Measurements from ENCODE around the gene WDR64.
"Not testable (repeated sequence)": the region's sequence is repeated elsewhere in the genome, so short reads cannot be mapped to it uniquely, and the experiment has no call there.

WDR64 gene

DNA sequence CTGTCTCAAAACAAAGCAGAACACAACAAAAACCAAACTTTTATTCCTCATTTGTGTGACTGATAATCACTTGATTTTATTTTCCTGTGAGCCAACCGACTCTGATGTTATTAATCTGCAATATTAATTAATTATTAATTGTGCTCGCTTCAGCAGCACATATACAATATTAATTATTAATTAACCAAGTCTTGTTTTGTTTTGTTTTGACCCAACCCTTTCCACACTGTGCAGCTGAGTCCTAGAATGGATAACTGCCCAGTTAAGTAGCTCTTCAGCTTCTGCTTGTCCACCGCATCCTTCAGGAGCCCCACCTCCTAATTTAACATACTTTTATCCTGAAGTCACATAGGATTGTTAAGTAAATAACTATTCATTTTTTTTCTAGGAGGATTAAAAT lies 148.6 kb downstream of the WDR64 start:
- no peak overlapping the region for H3K9ac ChIP-seq (ENCODE audit: low read depth, low read length, poor library complexity)
- no peak overlapping the region for H2AFZ ChIP-seq (ENCODE audit: low read length)
- H3K9me3 ChIP-seq (replicated peaks in 1 of 2; ENCODE audit: control insufficient read depth in 2 of 2, insufficient read depth in 1 of 2, low read depth in 1 of 2, low read length in 2 of 2) = no peaks in the 10 kb centered on the region
- H3K4me1 ChIP-seq (ENCODE audit: control insufficient read depth in 2 of 2, insufficient read depth in 1 of 2, low read depth in 1 of 2, low read length in 2 of 2) = peaks cover 0 to 2% of the 10 kb centered on the region in 2 donors
- H2AK5ac ChIP-seq (ENCODE audit: low read depth, low read length) = no peak overlapping the region
- no peaks in the 10 kb centered on the region for H3K36me3 ChIP-seq (replicated peaks in 1 of 2; ENCODE audit: control insufficient read depth in 2 of 2, insufficient read depth in 2 of 2, low read length in 2 of 2)
- no peak overlapping the region for H3K14ac ChIP-seq (ENCODE audit: low read length)
- no peak overlapping the region for H4K8ac ChIP-seq (ENCODE audit: low read depth, low read length)
- no peak for DNase-seq (ENCODE audit: low spot score)
- no peaks in the 10 kb centered on the region for H3K27me3 ChIP-seq (ENCODE audit: control insufficient read depth in 3 of 3, insufficient read depth in 3 of 3, low read depth in 1 of 3, low read length in 3 of 3)
- no peak overlapping the region for H3K4ac ChIP-seq (ENCODE audit: low read length)
- no peak overlapping the region for H3K4me2 ChIP-seq (ENCODE audit: insufficient read depth, low read length, poor library complexity, severe bottlenecking)
- no peak overlapping the region for H3K23ac ChIP-seq (ENCODE audit: low read depth, low read length, poor library complexity)
- no peak overlapping the region for H4K91ac ChIP-seq (ENCODE audit: low read depth, low read length, poor library complexity)
- no CpG with 5 or more reads among the region's 3 CpGs for WGBS, 2 donors (ENCODE audit: extremely low coverage in 2 of 2, insufficient read length in 2 of 2, insufficient replicate concordance in 1 of 2)
- no peak overlapping the region for H3K18ac ChIP-seq (ENCODE audit: low read length)
- H2BK5ac ChIP-seq (ENCODE audit: low read length) = no peak overlapping the region
- H3K27ac ChIP-seq (replicated peaks; ENCODE audit: low read length) = no peak overlapping the region
- no peak overlapping the region for H3K4me3 ChIP-seq (ENCODE audit: low read length in 2 of 2)
- H2BK12ac ChIP-seq (ENCODE audit: low read length) = no peak overlapping the region
- no peaks in the 10 kb centered on the region for H3K79me1 ChIP-seq (ENCODE audit: low read depth, low read length)
- no peak overlapping the region for H2BK15ac ChIP-seq (ENCODE audit: low read length)
- H2BK120ac ChIP-seq (ENCODE audit: low read depth, low read length) = no peak overlapping the region

DNA sequence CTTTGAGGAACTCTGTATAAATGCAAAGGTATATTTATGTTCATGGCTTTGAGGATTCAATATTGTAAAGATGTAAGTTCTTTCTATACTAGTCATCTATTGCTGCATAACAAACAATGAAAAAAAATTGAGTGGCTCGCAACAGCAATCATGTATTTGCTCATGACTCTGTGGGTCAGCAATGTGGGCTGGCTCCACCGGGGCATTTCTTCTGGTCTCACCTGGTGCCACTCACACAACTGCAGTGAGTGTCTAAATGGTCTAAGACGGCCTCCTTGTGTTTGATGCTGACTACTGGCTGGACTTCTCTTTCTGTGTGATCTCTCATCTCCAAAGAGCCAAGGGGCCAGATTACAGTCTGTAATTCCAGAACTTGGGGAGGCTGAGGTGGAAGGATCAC lies 150.8 kb downstream of the WDR64 start:
- Histone ChIP-seq H3K36me3 (replicated peaks in 1 of 2; ENCODE audit: control insufficient read depth in 2 of 2, insufficient read depth in 2 of 2, low read length in 2 of 2) (no peaks in the 10 kb centered on the region), H2AK5ac (ENCODE audit: low read depth, low read length) (no peak overlapping the region), H3K9me3 (replicated peaks in 1 of 2; ENCODE audit: control insufficient read depth in 2 of 2, insufficient read depth in 1 of 2, low read depth in 1 of 2, low read length in 2 of 2) (no peaks in the 10 kb centered on the region), H3K27ac (replicated peaks; ENCODE audit: low read length) (no peak overlapping the region), H2BK5ac (ENCODE audit: low read length) (no peak overlapping the region), H3K23ac (ENCODE audit: low read depth, low read length, poor library complexity) (no peak overlapping the region), H4K91ac (ENCODE audit: low read depth, low read length, poor library complexity) (no peak overlapping the region), H3K4ac (ENCODE audit: low read length) (no peak overlapping the region), H3K18ac (ENCODE audit: low read length) (no peak overlapping the region), H2BK120ac (ENCODE audit: low read depth, low read length) (no peak overlapping the region), H4K8ac (ENCODE audit: low read depth, low read length) (no peak overlapping the region), H3K14ac (ENCODE audit: low read length) (no peak overlapping the region), H3K27me3 (ENCODE audit: control insufficient read depth in 3 of 3, insufficient read depth in 3 of 3, low read depth in 1 of 3, low read length in 3 of 3) (no peaks in the 10 kb centered on the region), H2AFZ (ENCODE audit: low read length) (no peak overlapping the region), H3K79me1 (ENCODE audit: low read depth, low read length) (no peaks in the 10 kb centered on the region), H3K4me3 (ENCODE audit: low read length in 2 of 2) (no peak overlapping the region), H2BK12ac (ENCODE audit: low read length) (no peak overlapping the region), H3K4me2 (ENCODE audit: insufficient read depth, low read length, poor library complexity, severe bottlenecking) (no peak overlapping the region), H3K4me1 (ENCODE audit: control insufficient read depth in 2 of 2, insufficient read depth in 1 of 2, low read depth in 1 of 2, low read length in 2 of 2) (peaks cover 0 to 2% of the 10 kb centered on the region in 2 donors), H2BK15ac (ENCODE audit: low read length) (no peak overlapping the region), H3K9ac (ENCODE audit: low read depth, low read length, poor library complexity) (no peak overlapping the region)
- no CpG with 5 or more reads among the region's 3 CpGs for WGBS, 2 donors (ENCODE audit: extremely low coverage in 2 of 2, insufficient read length in 2 of 2, insufficient replicate concordance in 1 of 2)
- DNase-seq (ENCODE audit: low spot score) = no peak

GRCh38 chr1:241804706-241805105 lies 152.6 kb downstream of the WDR64 start:
- H2BK120ac ChIP-seq (ENCODE audit: low read depth, low read length); H2AFZ ChIP-seq (ENCODE audit: low read length); H3K27me3 ChIP-seq (ENCODE audit: control insufficient read depth in 3 of 3, insufficient read depth in 3 of 3, low read depth in 1 of 3, low read length in 3 of 3); H2AK5ac ChIP-seq (ENCODE audit: low read depth, low read length); H3K9me3 ChIP-seq (replicated peaks in 1 of 2; ENCODE audit: control insufficient read depth in 2 of 2, insufficient read depth in 1 of 2, low read depth in 1 of 2, low read length in 2 of 2); H4K91ac ChIP-seq (ENCODE audit: low read depth, low read length, poor library complexity); H2BK15ac ChIP-seq (ENCODE audit: low read length); H2BK12ac ChIP-seq (ENCODE audit: low read length); H3K18ac ChIP-seq (ENCODE audit: low read length); H3K27ac ChIP-seq (replicated peaks; ENCODE audit: low read length); DNase-seq (ENCODE audit: low spot score); H3K4ac ChIP-seq (ENCODE audit: low read length); H3K23ac ChIP-seq (ENCODE audit: low read depth, low read length, poor library complexity); H3K79me1 ChIP-seq (ENCODE audit: low read depth, low read length); H3K4me2 ChIP-seq (ENCODE audit: insufficient read depth, low read length, poor library complexity, severe bottlenecking); H3K9ac ChIP-seq (ENCODE audit: low read depth, low read length, poor library complexity); H3K4me3 ChIP-seq (ENCODE audit: low read length in 2 of 2); H4K8ac ChIP-seq (ENCODE audit: low read depth, low read length); H3K36me3 ChIP-seq (replicated peaks in 1 of 2; ENCODE audit: control insufficient read depth in 2 of 2, insufficient read depth in 2 of 2, low read length in 2 of 2); H3K14ac ChIP-seq (ENCODE audit: low read length); H3K4me1 ChIP-seq (ENCODE audit: control insufficient read depth in 2 of 2, insufficient read depth in 1 of 2, low read depth in 1 of 2, low read length in 2 of 2); H2BK5ac ChIP-seq (ENCODE audit: low read length): not testable (repeated sequence)
- no CpG with 5 or more reads among the region's 4 CpGs for WGBS, 2 donors (ENCODE audit: extremely low coverage in 2 of 2, insufficient read length in 2 of 2, insufficient replicate concordance in 1 of 2)

- Histone ChIP-seq H3K23ac (ENCODE audit: low read depth, low read length, poor library complexity) (no peak overlapping the region), H3K4me2 (ENCODE audit: insufficient read depth, low read length, poor library complexity, severe bottlenecking) (no peak overlapping the region), H2BK120ac (ENCODE audit: low read depth, low read length) (no peak overlapping the region), H3K27me3 (ENCODE audit: control insufficient read depth in 3 of 3, insufficient read depth in 3 of 3, low read depth in 1 of 3, low read length in 3 of 3) (no peaks in the 10 kb centered on the region), H2AK5ac (ENCODE audit: low read depth, low read length) (no peak overlapping the region), H4K8ac (ENCODE audit: low read depth, low read length) (no peak overlapping the region), H3K36me3 (replicated peaks in 1 of 2; ENCODE audit: control insufficient read depth in 2 of 2, insufficient read depth in 2 of 2, low read length in 2 of 2) (no peaks in the 10 kb centered on the region), H3K4me1 (ENCODE audit: control insufficient read depth in 2 of 2, insufficient read depth in 1 of 2, low read depth in 1 of 2, low read length in 2 of 2) (peaks cover 0 to under 1% of the 10 kb centered on the region in 2 donors), H3K4ac (ENCODE audit: low read length) (no peak overlapping the region), H3K18ac (ENCODE audit: low read length) (no peak overlapping the region), H3K27ac (replicated peaks; ENCODE audit: low read length) (no peak overlapping the region), H2BK15ac (ENCODE audit: low read length) (no peak overlapping the region), H4K91ac (ENCODE audit: low read depth, low read length, poor library complexity) (no peak overlapping the region), H3K9ac (ENCODE audit: low read depth, low read length, poor library complexity) (no peak overlapping the region), H2BK12ac (ENCODE audit: low read length) (no peak overlapping the region), H3K9me3 (replicated peaks in 1 of 2; ENCODE audit: control insufficient read depth in 2 of 2, insufficient read depth in 1 of 2, low read depth in 1 of 2, low read length in 2 of 2) (no peaks in the 10 kb centered on the region), H3K14ac (ENCODE audit: low read length) (no peak overlapping the region), H2BK5ac (ENCODE audit: low read length) (no peak overlapping the region), H3K4me3 (ENCODE audit: low read length in 2 of 2) (no peak overlapping the region), H2AFZ (ENCODE audit: low read length) (no peak overlapping the region), H3K79me1 (ENCODE audit: low read depth, low read length) (no peaks in the 10 kb centered on the region)
- no CpG with 5 or more reads among the region's 2 CpGs for WGBS, 2 donors (ENCODE audit: extremely low coverage in 2 of 2, insufficient read length in 2 of 2, insufficient replicate concordance in 1 of 2)
- no peak for DNase-seq (ENCODE audit: low spot score)
Observed at GRCh38 chr1:241808265-241808664, 156.2 kb downstream of the WDR64 start.
